ENCODE results near the gene CPZ. TPM values are rescaled to one million over a fixed set of nuclear protein-coding genes. Genes with fewer than 3 reads are reported as not detected.

Gene CPZ
- total RNA-seq, 1 donor from 2014 or later: 0.27 TPM

DNA sequence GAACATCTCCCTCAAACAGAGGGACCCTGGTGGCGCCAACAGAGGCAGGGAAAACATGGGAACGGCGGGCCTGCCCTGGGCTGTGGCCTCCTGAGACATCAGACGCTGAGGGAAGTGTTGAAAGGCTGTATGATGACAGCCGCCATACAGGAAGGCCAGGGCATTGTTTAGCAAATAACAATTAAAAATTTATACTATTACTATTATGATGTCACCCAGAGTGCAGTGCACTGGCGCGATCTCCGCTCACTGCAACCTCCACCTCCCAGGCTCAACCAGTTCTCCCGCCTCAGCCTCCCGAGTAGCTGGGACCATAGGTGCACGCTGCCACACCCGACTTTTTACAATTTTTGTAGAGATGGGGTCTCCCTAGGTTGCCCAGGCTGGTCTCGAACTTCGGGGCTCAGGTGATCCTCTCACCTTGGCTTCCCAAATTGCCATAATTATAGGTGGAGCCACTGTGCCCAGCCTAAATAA, 54.6 kb downstream of the CPZ start:
- peaks cover 15% of the 10 kb centered on the region for H3K27me3 Mint-ChIP-seq (ENCODE audit: unreplicated experiment)
- peaks cover 6% of the 10 kb centered on the region for H3K9me3 Mint-ChIP-seq (ENCODE audit: unreplicated experiment)
- no peaks in the 10 kb centered on the region for H3K36me3 Mint-ChIP-seq (ENCODE audit: unreplicated experiment)
- H3K4me3 Mint-ChIP-seq (ENCODE audit: unreplicated experiment): no peak overlapping the region
- no peak overlapping the region for H3K27ac Mint-ChIP-seq (ENCODE audit: unreplicated experiment)
- TF ChIP-seq, protein P1, sequence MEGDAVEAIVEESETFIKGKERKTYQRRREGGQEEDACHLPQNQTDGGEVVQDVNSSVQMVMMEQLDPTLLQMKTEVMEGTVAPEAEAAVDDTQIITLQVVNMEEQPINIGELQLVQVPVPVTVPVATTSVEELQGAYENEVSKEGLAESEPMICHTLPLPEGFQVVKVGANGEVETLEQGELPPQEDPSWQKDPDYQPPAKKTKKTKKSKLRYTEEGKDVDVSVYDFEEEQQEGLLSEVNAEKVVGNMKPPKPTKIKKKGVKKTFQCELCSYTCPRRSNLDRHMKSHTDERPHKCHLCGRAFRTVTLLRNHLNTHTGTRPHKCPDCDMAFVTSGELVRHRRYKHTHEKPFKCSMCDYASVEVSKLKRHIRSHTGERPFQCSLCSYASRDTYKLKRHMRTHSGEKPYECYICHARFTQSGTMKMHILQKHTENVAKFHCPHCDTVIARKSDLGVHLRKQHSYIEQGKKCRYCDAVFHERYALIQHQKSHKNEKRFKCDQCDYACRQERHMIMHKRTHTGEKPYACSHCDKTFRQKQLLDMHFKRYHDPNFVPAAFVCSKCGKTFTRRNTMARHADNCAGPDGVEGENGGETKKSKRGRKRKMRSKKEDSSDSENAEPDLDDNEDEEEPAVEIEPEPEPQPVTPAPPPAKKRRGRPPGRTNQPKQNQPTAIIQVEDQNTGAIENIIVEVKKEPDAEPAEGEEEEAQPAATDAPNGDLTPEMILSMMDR (IDR thresholded peaks at IDR 0.05; ENCODE audit: partially characterized antibody, unreplicated experiment): no peak
- no peak for DNase-seq
- H3K4me1 Mint-ChIP-seq (ENCODE audit: low read depth, unreplicated experiment): no peaks in the 10 kb centered on the region

DNA sequence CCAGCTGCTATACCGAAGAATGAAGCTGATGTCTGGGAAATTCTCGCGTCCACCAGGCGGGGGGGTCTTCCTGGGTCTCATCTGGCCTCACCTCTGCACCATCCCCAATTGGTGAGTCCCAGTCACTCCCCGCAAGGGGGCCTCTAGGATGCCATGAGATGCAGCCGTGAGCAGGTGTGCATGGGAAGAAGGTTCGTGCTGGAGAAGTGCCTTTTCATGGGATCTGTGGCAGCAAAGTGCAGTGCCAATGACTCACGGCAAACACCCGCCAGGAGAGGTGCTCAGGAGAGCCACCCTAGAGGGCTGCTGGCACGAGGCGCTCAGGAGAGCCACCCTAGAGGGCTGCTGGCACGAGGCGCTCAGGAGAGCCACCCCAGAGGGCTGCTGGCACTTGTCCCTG, 55.1 kb downstream of the CPZ start:
- Mint-ChIP-seq H3K9me3 (ENCODE audit: unreplicated experiment) (peaks cover 6% of the 10 kb centered on the region), H3K27me3 (ENCODE audit: unreplicated experiment) (peaks cover 15% of the 10 kb centered on the region), H3K27ac (ENCODE audit: unreplicated experiment) (no peak overlapping the region), H3K4me3 (ENCODE audit: unreplicated experiment) (no peak overlapping the region), H3K36me3 (ENCODE audit: unreplicated experiment) (no peaks in the 10 kb centered on the region), H3K4me1 (ENCODE audit: low read depth, unreplicated experiment) (no peaks in the 10 kb centered on the region)
- TF ChIP-seq, protein P1 (IDR thresholded peaks at IDR 0.05; ENCODE audit: partially characterized antibody, unreplicated experiment): no peak
- no peak for DNase-seq

DNA sequence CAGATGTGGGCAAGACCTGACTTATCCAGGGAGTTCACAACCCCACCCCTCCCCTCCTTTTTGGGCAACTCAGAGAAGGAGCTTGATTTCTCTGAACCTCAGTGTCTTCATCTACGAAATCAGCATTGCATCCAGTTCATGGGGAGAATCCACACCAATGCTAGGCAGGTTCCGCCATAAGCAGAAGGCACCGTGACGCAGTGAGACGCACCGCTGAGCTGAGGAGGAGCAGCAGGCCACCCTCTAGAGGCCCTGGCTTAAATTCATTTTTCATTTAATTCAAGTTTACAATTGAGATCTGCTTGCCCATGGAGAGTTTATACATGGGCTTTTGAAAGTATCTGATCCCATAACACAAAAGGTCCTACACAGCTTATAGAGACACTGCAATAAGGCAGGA, 55.7 kb downstream of the CPZ start:
- peaks cover 11% of the 10 kb centered on the region for H3K27me3 Mint-ChIP-seq (ENCODE audit: unreplicated experiment)
- H3K36me3 Mint-ChIP-seq (ENCODE audit: unreplicated experiment): no peaks in the 10 kb centered on the region
- no peak for DNase-seq
- H3K9me3 Mint-ChIP-seq (ENCODE audit: unreplicated experiment): peaks cover 2% of the 10 kb centered on the region
- no peaks in the 10 kb centered on the region for H3K4me1 Mint-ChIP-seq (ENCODE audit: low read depth, unreplicated experiment)
- no peak overlapping the region for H3K27ac Mint-ChIP-seq (ENCODE audit: unreplicated experiment)
- TF ChIP-seq, protein P1 (IDR thresholded peaks at IDR 0.05; ENCODE audit: partially characterized antibody, unreplicated experiment): no peak
- H3K4me3 Mint-ChIP-seq (ENCODE audit: unreplicated experiment): no peak overlapping the region

DNA sequence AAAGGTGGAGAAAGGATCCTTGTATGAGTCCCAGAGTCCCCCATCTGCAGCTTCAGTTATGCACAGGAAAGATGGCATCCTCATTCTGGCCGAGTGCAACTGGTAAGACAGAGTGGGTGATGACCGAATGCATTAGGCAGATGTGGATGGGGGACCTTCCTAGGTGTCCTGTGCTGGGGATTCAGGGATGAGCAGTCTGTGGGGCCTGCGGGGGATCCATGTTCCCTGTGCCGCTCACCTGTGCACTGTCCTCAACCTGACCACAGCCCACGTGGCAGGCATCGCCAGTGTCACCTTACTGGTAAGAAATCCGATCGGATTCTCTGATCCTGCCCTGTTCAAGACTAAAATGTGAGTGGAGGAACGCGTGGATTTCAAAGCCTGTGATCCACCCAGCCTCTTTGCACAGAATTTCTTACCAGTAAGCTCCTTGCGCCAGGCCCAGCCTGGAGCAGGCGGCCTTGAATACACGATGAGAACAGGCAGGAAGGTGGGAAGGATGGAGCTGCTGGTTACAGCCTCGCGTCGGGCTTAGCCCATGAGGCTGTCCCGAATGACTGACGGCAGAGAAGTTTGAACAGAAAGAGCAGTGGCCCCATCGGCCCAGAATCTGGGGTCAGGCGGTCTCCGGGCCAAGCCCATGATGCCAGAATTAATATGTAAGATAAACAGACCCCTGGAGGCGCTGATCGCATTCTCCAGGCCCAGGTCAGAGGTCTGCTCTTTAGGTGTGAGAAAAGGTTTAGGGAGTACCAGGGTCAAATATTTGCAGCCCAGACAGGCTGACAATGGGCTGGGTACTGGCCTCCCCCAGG, 56.5 kb downstream of the CPZ start:
- Mint-ChIP-seq H3K27me3 (ENCODE audit: unreplicated experiment) (peaks cover 12% of the 10 kb centered on the region), H3K27ac (ENCODE audit: unreplicated experiment) (no peak overlapping the region), H3K4me1 (ENCODE audit: low read depth, unreplicated experiment) (no peaks in the 10 kb centered on the region), H3K9me3 (ENCODE audit: unreplicated experiment) (peaks cover 2% of the 10 kb centered on the region), H3K36me3 (ENCODE audit: unreplicated experiment) (no peaks in the 10 kb centered on the region), H3K4me3 (ENCODE audit: unreplicated experiment) (no peak overlapping the region)
- TF ChIP-seq, protein P1 (IDR thresholded peaks at IDR 0.05; ENCODE audit: partially characterized antibody, unreplicated experiment): no peak
- no peak for DNase-seq

DNA sequence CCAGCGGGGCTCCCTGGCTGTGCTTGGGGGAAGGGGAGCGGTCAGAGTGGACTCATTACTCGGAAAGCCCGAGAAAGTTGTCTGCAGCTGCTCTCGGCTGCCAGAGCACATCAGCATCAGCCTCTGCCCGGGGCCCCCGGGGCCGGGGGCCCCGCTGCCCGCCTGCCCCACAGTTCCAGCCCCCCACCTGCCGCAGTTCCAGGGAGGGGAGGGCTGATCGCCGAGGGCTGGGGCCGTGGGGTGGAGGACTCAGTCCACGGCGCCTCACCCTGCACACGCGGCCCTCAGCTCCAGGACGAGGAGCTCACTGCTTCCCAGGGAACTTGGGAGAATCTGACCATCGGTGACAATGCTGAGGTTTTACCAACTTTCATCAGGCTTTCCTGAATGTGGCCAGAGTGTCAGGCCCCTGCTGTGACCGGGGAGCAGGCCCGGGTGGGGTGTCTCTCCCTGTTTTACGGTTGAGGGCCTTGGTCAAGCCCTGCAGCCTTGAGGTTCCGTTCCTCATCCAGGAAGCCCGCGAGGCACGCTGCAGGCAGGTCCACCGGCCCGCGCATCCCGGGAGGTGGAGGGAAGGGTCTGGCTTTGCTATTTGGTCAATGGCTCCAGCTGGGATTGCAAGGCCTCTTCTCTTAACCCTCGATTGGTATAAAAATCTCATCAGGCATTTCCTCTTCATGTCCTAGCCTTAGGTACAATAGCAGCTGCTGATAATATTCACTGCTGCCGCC, 57.2 kb downstream of the CPZ start:
- Mint-ChIP-seq H3K4me3 (ENCODE audit: unreplicated experiment) (no peak overlapping the region), H3K9me3 (ENCODE audit: unreplicated experiment) (peaks cover 6% of the 10 kb centered on the region), H3K4me1 (ENCODE audit: low read depth, unreplicated experiment) (no peaks in the 10 kb centered on the region), H3K36me3 (ENCODE audit: unreplicated experiment) (peaks cover 4% of the 10 kb centered on the region), H3K27me3 (ENCODE audit: unreplicated experiment) (peaks cover 13% of the 10 kb centered on the region), H3K27ac (ENCODE audit: unreplicated experiment) (no peak overlapping the region)
- TF ChIP-seq, protein P1 (IDR thresholded peaks at IDR 0.05; ENCODE audit: partially characterized antibody, unreplicated experiment): no peak
- DNase-seq: no peak
